ENCODE data around the gene IGFBP3. TPM values are rescaled to one million over a fixed set of nuclear protein-coding genes. Genes with fewer than 3 reads are reported as not detected.

Gene IGFBP3
- total and polyA plus RNA-seq, 2 of the 13 experiments (the other 11 are each of a cell fraction or from before 2014, with no cell fraction given) = 57.5 TPM; not detected in 1

- TF ChIP-seq ZNF337 (CRISPR knock-in tag; IDR thresholded peaks at IDR 0.05; ENCODE audit: borderline replicate concordance, low read depth) (no peak), ZNF354B (CRISPR knock-in tag; IDR thresholded peaks at IDR 0.05) (0 out of 2 replicates have a peak, but pooled peaks have one; percentile 53), ZNF160 (CRISPR knock-in tag; IDR thresholded peaks at IDR 0.05) (0 out of 2 replicates have a peak, but pooled peaks have one; percentile 53), ZNF547 (CRISPR knock-in tag; IDR thresholded peaks at IDR 0.05) (peak; percentile 64; the same call in 1 of the 2 replicates), RNF219 (CRISPR knock-in tag; IDR thresholded peaks at IDR 0.05) (peak; percentile 97; the same call in 1 of the 2 replicates), ZNF747 (CRISPR knock-in tag; IDR thresholded peaks at IDR 0.05; ENCODE audit: borderline replicate concordance) (no peak), ZNF451 (CRISPR knock-in tag; IDR thresholded peaks at IDR 0.05) (peak; percentile 79; the same call in 1 of the 2 replicates), IKZF5 (CRISPR knock-in tag; IDR thresholded peaks at IDR 0.05) (peak; percentile 94), ZBTB7A (CRISPR knock-in tag; IDR thresholded peaks at IDR 0.05) (no peak; the same call in 1 of the 2 replicates), LCORL (IDR thresholded peaks at IDR 0.05) (peak; percentile 45; the same call in 1 of the 2 replicates), LCORL (CRISPR knock-in tag; IDR thresholded peaks at IDR 0.05) (peak; percentile 97), ZNF274 (CRISPR knock-in tag; IDR thresholded peaks at IDR 0.05) (no peak), ZNF781 (CRISPR knock-in tag; IDR thresholded peaks at IDR 0.05; ENCODE audit: borderline replicate concordance, not compliant biosample characterization) (peak; percentile 84), PREB (CRISPR knock-in tag; IDR thresholded peaks at IDR 0.05) (no peak), ESRRA (CRISPR knock-in tag; IDR thresholded peaks at IDR 0.05; ENCODE audit: low read depth) (peak; percentile 86)
- TF ChIP-seq, protein P1, sequence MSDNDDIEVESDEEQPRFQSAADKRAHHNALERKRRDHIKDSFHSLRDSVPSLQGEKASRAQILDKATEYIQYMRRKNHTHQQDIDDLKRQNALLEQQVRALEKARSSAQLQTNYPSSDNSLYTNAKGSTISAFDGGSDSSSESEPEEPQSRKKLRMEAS (IDR thresholded peaks at IDR 0.05) = no peak
- TF ChIP-seq, protein P2, sequence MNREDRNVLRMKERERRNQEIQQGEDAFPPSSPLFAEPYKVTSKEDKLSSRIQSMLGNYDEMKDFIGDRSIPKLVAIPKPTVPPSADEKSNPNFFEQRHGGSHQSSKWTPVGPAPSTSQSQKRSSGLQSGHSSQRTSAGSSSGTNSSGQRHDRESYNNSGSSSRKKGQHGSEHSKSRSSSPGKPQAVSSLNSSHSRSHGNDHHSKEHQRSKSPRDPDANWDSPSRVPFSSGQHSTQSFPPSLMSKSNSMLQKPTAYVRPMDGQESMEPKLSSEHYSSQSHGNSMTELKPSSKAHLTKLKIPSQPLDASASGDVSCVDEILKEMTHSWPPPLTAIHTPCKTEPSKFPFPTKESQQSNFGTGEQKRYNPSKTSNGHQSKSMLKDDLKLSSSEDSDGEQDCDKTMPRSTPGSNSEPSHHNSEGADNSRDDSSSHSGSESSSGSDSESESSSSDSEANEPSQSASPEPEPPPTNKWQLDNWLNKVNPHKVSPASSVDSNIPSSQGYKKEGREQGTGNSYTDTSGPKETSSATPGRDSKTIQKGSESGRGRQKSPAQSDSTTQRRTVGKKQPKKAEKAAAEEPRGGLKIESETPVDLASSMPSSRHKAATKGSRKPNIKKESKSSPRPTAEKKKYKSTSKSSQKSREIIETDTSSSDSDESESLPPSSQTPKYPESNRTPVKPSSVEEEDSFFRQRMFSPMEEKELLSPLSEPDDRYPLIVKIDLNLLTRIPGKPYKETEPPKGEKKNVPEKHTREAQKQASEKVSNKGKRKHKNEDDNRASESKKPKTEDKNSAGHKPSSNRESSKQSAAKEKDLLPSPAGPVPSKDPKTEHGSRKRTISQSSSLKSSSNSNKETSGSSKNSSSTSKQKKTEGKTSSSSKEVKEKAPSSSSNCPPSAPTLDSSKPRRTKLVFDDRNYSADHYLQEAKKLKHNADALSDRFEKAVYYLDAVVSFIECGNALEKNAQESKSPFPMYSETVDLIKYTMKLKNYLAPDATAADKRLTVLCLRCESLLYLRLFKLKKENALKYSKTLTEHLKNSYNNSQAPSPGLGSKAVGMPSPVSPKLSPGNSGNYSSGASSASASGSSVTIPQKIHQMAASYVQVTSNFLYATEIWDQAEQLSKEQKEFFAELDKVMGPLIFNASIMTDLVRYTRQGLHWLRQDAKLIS (CRISPR knock-in tag; IDR thresholded peaks at IDR 0.05) = peak; percentile 48
- TF ChIP-seq, protein P3, sequence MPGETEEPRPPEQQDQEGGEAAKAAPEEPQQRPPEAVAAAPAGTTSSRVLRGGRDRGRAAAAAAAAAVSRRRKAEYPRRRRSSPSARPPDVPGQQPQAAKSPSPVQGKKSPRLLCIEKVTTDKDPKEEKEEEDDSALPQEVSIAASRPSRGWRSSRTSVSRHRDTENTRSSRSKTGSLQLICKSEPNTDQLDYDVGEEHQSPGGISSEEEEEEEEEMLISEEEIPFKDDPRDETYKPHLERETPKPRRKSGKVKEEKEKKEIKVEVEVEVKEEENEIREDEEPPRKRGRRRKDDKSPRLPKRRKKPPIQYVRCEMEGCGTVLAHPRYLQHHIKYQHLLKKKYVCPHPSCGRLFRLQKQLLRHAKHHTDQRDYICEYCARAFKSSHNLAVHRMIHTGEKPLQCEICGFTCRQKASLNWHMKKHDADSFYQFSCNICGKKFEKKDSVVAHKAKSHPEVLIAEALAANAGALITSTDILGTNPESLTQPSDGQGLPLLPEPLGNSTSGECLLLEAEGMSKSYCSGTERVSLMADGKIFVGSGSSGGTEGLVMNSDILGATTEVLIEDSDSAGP (CRISPR knock-in tag; IDR thresholded peaks at IDR 0.05; ENCODE audit: borderline replicate concordance) = peak; percentile 38; the same call in 1 of the 2 replicates
Observed at GRCh38 chr7:45881759-45882464, 39.2 kb downstream of the IGFBP3 start (continued).

Data from HepG2 (cell line).